WI38 (cell line): ENCODE data around the gene IFNLR1.

Experiments
- H3K4me3 ChIP-seq: 2 replicates; pipeline ENCODE4 v1.5.1; 2011; ENCODE audit warnings: low read depth, mild to moderate bottlenecking, control low read depth, low read length
- TF ChIP-seq, protein P1 (sequence below): IDR thresholded peaks from 2 replicates; pipeline ENCODE4 v1.5.1; 2012; ENCODE audit warnings: low read depth, mild to moderate bottlenecking, control low read depth, low read length

IFNLR1 gene

GRCh38 chr1:24198766-24199165 lies 11.7 kb upstream of the IFNLR1 start:
- TF ChIP-seq, protein P1, sequence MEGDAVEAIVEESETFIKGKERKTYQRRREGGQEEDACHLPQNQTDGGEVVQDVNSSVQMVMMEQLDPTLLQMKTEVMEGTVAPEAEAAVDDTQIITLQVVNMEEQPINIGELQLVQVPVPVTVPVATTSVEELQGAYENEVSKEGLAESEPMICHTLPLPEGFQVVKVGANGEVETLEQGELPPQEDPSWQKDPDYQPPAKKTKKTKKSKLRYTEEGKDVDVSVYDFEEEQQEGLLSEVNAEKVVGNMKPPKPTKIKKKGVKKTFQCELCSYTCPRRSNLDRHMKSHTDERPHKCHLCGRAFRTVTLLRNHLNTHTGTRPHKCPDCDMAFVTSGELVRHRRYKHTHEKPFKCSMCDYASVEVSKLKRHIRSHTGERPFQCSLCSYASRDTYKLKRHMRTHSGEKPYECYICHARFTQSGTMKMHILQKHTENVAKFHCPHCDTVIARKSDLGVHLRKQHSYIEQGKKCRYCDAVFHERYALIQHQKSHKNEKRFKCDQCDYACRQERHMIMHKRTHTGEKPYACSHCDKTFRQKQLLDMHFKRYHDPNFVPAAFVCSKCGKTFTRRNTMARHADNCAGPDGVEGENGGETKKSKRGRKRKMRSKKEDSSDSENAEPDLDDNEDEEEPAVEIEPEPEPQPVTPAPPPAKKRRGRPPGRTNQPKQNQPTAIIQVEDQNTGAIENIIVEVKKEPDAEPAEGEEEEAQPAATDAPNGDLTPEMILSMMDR: no peak
- no peak overlapping the region for H3K4me3 ChIP-seq

DNA sequence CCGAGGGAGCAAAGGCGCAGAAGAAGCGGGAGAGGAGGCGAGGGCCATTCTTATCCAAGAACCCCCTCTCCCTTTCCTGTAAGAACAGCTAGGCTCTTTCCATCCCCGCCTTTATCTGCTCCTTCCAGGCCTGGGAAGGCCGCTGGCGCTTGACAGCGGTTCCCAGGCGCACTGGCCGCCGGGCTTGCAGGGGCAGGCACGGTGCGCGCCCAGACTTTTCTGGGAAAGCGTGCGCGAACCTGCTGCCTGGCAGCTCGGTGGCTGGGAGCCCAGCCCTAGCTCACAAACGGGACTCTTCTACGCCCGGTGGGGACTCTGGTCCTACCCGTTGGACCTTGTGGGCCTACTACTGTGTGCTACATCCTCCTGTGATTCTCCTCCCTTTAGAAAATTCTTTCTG lies 8.8 kb upstream of the IFNLR1 start:
- no peak overlapping the region for H3K4me3 ChIP-seq
- TF ChIP-seq, protein P1: no peak

DNA sequence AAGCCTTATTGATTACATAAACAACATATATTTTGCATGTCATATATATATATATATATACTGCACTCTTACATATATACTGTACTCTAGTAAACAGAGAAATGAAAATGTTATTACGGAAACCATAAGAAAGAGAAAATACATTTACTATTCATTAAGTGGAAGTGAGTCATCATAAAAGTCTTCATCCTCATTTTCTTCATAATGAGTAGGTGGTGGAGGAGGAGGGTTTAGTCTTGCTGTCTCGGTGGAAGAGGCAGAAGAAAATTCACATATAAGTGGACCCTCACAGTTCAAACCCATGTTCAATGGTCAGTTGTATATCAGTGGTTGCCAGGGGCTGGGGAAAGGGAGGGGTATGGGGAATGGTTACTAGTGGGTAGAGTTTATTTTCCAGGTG lies 8.0 kb upstream of the IFNLR1 start:
- TF ChIP-seq, protein P1: no peak
- no peak overlapping the region for H3K4me3 ChIP-seq

DNA sequence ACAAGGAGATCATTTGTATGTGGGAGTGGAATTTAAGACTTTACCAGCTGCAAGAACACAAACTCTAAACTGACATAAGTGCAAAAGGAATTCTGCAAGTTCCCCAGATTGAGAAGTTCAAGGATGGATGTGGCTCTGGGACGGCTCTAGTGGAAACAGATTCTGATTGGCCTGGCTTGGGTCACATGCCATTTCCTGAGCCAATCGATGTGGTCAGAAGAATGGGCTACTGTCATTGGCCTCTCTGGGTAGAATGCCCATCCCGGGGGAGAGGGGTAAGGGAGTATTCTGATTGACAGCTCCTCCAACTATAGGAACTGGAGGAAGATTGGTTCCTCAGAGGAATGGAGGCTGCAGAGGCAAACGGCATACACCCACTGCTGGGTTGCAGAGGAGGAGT lies 6.0 kb upstream of the IFNLR1 start:
- H3K4me3 ChIP-seq: no peak overlapping the region
- TF ChIP-seq, protein P1: no peak

- no peak overlapping the region for H3K4me3 ChIP-seq
- TF ChIP-seq, protein P1: no peak
Measured at GRCh38 chr1:24191860-24192259, 4.8 kb upstream of the IFNLR1 start.

GRCh38 chr1:24190983-24191461 lies 3.9 kb upstream of the IFNLR1 start:
- TF ChIP-seq, protein P1: no peak

GRCh38 chr1:24189528-24189927 lies 2.4 kb upstream of the IFNLR1 start:
- no peak overlapping the region for H3K4me3 ChIP-seq
- TF ChIP-seq, protein P1: no peak

More at GRCh38 chr1:24190983-24191461, 3.9 kb upstream of the IFNLR1 start:
- H3K4me3 ChIP-seq: no peak overlapping the region
